K562 (cell line): Measurements from ENCODE around the gene TNFRSF19.

Source experiments
- TAF1 ChIP-seq: IDR thresholded peaks from 2 replicates; pipeline ENCODE4 v1.6.1; 2011; ENCODE audit warnings: mild to moderate bottlenecking, low read length, moderate library complexity; ENCODE audit not compliant: insufficient read depth, control insufficient read depth, severe bottlenecking; ENCODE audit errors: extremely low read depth
- TF ChIP-seq, protein P1 (sequence below), 3 experiments: IDR thresholded peaks in 2 of 3; conservative IDR thresholded peaks in 1 of 3; 2 replicates each; pipeline ENCODE4 v1.5.1; 2011 to 2012; ENCODE audit warnings: low read length in 3 of 3, mild to moderate bottlenecking in 3 of 3, control low read depth in 2 of 3, improper control_type of control experiment in 1 of 3, inconsistent platforms in 1 of 3, low read depth in 1 of 3, mixed read lengths in 1 of 3, moderate library complexity in 1 of 3; ENCODE audit not compliant: insufficient read depth in 2 of 3

DNA sequence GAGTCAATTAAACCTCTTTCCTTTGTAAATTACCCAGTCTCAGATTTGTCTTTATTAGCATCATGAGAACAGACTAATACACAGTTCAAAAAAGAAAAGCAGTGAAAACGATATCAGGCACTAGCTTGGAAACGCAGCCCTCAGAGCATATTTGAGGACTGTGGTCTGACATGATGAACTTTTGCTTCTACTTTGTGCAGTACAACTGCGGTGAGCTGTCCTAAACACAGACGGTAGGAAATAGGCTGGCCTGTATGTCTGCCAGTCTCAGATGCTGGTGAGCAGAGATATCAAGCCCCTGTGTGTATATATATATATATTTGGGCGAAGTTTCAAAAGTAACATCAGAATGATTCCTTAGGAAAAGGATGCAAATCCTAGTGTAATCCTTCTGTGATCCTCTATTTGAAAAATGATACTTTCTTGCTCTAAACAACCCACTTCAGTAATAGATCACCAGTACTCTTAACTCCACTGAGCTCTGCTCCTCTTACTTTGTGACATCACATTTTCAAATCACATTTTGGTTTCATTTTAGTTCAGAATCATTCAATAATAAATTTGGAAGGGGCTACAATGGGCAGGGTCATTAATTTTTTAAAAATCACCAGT lies 74.4 kb downstream of the TNFRSF19 start:
- TF ChIP-seq, protein P1, sequence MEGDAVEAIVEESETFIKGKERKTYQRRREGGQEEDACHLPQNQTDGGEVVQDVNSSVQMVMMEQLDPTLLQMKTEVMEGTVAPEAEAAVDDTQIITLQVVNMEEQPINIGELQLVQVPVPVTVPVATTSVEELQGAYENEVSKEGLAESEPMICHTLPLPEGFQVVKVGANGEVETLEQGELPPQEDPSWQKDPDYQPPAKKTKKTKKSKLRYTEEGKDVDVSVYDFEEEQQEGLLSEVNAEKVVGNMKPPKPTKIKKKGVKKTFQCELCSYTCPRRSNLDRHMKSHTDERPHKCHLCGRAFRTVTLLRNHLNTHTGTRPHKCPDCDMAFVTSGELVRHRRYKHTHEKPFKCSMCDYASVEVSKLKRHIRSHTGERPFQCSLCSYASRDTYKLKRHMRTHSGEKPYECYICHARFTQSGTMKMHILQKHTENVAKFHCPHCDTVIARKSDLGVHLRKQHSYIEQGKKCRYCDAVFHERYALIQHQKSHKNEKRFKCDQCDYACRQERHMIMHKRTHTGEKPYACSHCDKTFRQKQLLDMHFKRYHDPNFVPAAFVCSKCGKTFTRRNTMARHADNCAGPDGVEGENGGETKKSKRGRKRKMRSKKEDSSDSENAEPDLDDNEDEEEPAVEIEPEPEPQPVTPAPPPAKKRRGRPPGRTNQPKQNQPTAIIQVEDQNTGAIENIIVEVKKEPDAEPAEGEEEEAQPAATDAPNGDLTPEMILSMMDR (IDR thresholded peaks at IDR 0.05 in 2 of 3, conservative IDR thresholded peaks at IDR 0.05 in 1 of 3; ENCODE audit: insufficient read depth in 2 of 3, low read depth in 1 of 3, low read length in 3 of 3), result no peak
- no peak for TF ChIP-seq TAF1
